Measurements from ENCODE around the gene ITK.
"Not testable (repeated sequence)": the region's sequence is repeated elsewhere in the genome, so short reads cannot be mapped to it uniquely, and the experiment has no call there.

ITK gene

DNA sequence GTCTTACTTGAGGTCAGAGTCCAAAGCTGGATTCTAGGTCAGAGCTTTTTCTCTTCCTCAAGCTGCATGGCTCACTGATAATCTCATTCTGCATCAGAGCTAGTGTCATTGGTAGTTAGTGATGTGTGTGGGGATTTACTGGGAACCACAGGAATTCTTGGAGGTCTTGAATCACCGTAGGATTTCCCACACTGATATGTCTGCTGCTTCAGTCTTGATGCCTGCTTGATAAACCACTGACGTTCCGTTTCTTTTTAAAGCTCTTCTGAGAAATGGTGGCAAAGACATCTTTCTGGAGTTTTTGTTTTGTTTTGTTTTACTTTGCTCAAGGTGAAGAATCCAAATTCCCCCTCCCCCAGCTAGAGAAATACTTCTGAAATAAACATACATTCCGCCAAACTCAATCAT, 13.4 kb upstream of the ITK start:
- in situ Hi-C loops (cut with MboI; ENCODE audit: low sequenced_read_pairs): no loop called here

DNA sequence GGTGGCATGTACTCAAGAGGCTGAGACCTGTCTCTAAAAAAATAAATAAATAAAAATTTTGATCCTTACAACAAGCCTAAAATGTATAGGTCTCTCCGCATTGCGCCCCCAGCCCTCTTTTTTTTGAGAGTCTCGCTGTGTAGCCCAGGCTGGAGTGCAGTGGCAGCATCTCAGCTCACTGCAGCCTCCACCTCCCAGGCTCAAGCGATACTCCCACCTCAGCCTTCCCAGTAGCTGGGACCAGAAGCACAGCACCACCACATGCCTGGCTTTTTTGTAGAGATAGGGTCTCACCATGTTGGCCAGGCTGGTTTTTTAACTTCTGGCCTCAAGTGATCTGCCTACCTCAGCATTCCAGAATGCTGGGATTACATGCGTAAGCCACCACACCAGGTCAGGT, 12.4 kb upstream of the ITK start:
- in situ Hi-C loops (cut with MboI; ENCODE audit: low sequenced_read_pairs): no loop called here

DNA sequence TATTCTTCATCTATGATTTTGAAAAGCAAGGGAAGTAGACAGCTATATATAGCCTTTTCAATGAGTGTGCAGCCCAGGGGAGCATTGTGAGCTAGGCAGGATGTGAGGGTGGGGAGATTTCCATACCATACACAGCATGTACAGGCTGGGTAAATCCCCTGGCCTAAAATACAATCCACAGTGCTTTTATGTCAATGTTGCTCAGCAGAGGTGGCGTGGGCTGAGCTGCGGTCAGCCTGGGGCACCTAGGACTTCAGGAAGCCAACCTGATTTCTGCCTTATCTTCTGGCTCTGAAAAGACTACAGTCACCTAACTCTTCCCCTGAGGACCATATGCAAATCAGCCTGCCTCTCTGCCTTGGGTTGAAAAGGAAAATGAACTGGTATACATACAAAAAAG, 8.2 kb upstream of the ITK start:
- in situ Hi-C loops (cut with MboI; ENCODE audit: low sequenced_read_pairs): no loop called here

DNA sequence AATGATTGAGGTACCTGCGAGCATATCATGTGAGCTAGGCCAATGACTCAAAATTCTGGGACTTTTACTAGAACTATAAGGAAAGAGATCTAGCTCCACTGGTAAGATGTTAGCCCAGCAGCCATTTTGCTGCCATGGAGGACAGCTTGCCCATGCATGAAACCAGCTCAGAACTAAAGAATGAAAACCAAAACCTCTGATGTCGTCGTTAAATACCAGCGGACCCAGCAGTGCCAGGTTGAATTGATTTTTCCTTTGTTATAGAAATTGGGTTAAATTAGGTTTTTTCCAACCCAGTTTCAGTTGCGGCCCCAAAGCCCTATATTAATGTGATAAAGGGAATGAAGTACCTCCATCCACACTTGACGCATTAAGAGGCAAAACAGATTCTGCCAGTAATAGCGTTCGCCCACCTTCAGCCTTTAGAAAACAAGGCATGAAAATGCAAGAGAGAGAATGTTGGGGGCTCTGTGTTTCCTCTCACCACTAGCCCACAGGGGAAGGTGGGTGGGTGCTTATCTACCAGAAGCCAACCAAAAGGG, 5.5 kb upstream of the ITK start:
- in situ Hi-C loops (cut with MboI; ENCODE audit: low sequenced_read_pairs): no loop called here

DNA sequence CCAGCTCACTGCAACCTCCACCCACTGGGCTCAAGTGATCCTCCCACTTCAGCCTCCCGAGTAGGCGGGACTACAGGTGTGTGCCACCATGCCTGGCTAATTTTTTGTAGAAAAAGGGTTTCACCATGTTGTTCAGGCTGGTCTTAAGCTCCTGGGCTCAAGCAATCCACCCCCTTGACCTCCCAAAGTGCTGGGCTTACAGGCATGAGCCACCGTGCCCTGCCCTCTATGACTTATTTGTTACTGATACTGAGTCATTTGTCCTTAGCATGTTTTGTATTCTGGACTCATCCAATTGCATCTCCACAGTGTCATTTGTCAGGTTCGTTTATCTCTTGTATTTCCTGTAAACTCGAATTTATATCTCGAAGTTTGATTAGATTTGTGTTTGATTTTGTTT, 2.7 kb upstream of the ITK start:
- in situ Hi-C loops (cut with MboI; ENCODE audit: low sequenced_read_pairs): no loop called here

DNA sequence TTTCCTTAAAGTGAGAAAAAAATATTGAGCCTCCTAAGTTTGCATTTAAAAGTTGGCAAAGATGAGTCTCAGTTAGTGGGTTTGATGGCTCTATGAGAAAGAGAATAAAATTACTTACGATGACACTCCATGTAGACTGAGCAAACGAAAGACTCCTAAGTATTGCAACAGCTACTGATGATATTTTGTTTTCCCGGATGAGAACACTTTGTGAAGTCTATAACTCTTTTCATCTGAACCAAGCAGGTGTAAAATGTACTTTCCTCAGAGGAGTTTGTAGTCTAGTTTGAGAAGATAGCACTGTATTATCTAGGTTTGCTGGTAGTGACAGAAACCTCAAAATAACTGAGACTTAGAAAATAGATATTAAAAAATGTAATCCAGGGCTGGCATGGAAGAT, 1.7 kb upstream of the ITK start:
- in situ Hi-C loops (cut with MboI; ENCODE audit: low sequenced_read_pairs): no loop called here

DNA sequence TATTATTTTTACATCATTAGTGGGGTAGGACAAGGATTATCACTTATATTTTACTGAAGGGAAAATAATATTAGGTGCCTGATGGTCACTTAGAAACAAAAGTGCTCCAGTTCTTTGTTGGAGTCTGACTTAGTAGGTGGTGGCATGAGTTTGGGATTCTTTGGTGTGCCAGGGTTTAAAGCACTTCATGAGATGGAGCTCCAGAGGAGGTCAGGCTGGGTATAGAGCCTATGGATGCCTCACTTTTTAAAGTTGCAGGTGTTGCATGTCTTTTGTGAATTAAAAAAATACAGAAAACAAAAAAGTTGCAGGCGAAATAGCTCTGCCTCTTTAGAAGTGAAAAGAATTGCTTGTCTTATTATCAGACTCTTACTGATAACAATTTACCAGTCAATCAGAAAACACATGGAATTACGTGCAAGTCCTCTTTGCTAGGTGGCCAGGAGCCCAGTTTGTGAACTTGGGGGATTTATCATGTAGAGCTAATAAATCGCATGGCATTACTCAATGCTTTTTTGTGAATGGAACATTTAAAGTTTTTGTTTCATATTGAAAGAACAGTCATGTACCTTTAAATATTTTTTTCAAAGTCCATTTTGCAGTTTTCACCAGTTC, 1.6 kb downstream of the ITK start:
- in situ Hi-C loops (cut with MboI; ENCODE audit: low sequenced_read_pairs): no loop called here

DNA sequence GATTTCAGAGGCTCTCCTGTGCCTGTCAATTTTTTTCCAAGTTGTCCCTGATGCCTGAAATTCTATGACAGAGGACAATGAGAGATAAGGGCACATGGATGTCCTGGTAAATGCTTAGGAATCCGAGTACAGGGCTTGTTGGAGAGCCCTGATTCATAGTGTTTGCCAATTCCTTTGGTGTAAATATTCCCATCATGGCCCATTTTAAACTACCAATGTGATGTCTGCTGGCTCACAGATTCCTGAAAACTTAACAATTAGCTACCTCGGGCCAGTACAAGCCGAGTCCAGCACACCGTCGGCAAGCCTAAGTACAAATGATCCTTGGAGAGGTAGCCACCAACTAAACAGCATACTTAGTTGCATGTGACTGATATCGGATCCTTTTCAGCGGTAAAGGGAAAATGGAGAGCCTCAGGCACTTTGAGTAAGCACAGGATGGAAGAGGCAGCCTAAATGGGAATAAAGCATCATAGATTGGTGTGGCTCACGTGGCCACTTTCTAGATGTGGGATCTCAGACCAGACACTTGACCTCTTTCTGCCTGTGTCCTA, 3.6 kb downstream of the ITK start:
- in situ Hi-C loops (cut with MboI; ENCODE audit: low sequenced_read_pairs): no loop called here

DNA sequence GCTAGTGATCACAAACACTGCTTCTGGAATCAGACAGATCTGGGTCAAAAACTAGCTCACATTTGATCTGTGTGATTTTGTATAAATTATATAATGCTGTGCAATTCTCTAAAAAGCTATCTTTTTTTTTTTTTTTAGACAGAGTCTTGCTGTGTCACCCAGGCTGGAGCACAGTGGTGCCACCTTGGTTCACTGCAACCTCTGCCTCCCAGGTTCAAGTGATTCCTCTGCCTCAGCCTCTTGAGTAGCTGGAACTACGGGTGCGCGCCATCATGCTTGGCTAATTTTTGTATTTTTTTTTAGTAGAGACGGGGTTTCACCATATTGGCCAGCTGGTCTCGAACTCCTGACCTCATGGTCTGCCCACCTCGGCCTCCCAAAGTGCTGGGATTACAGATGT, 4.5 kb downstream of the ITK start:
- in situ Hi-C loops (cut with MboI; ENCODE audit: low sequenced_read_pairs): not testable (repeated sequence)

DNA sequence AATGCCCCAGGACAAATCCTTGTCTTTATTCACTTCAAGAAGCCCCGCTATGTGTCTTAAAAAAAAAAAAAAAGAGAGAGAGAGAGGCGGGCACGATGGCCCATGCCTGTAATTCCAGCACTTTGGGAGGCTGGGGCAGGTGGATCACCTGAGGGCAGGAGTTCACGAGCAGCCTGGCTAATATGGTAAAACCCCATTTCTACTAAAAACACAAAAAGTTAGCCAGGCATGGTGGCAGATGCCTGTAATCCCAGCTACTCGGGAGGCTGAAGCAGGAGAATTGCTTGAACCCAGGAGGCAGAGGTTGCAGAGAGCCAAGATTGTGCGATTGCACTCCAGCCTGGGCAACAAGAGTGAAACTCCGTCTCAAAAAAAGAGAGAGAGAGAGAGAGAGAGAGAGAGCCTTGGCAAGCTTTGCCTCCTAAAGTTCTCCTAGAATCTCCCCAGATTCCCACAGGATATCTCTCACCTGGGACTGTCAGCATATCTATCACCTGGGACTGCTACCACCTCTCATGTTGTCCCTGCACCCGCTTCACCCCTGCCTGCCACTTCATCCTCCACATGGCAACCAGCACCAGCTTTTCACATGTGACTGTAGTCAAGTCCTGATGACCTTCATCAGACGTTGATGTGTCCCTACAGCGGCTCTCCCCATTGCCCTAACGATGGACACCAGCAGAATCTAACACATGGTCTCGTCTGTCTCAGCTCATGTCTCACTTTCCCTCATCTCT, 5.8 kb downstream of the ITK start:
- in situ Hi-C loops (cut with MboI; ENCODE audit: low sequenced_read_pairs): no loop called here

DNA sequence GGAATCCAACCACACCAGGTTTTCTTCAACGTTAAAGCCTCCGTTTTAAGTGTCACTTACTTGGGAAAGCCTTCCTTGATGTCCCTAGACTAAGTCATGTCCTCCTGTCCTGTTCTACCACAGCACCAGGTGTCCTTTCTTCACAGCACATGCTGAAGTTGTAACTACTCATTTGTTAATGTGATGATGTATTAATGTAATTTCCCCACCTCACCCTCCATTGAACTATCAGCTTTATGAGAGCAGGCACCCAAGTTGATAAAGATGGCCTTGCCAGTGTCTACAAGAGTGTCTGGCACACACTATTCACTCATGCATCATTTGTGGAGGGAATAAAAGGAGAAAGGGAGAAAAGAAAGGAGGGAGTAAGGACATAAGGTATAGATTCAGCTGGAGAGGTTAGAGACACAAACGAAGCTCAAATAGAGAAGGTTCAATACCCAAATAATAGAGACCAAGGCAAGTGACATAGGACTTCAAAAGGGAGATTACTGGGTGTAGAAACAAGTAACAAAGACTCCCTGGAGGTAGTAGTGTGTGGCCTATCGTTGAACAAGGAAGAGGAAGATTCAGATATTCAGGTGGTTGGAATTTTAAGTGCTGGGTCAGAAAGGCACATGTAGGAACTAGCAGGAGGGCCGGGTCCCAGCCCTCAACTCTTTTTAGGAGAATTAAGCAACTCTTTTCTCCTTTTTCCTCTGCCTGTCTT, 6.6 kb downstream of the ITK start:
- in situ Hi-C loops (cut with MboI; ENCODE audit: low sequenced_read_pairs): no loop called here

DNA sequence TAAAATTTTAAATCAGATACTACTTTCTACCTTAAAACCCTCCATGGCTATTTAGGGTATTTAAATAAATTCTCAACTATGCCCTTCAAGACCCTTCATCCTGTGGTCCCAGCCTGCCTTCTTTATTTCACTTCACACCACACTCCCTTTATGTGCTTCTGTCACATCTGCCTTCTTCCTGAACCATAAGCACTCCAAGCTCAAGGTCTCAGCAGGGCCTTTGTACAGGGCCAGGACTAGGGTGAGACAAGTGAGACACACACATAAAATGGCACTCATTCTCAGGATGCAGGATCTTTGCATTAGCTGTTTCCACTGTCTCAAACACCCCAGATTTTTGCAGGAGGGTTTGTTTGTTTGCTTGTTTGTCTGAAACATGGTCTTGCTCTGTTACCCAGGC, 7.6 kb downstream of the ITK start:
- in situ Hi-C loops (cut with MboI; ENCODE audit: low sequenced_read_pairs): no loop called here

DNA sequence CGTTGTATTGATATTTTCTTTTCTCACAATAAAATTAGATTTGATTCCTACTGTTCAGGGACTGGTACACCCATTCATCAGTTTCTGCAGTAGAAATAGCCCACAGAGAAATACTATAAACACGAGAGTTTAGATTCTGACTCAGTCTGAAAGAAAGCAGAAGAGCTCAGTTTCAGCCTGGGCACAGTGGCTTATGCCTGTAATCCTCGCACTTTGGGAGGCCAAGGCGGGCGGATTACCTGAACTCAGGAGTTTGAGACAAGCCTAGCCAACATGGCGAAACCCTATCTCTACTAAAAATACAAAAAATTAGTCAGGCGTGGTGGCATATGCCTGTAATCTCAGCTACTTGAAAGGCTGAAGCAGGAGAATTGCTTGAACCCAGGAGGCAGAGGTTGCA, 8.6 kb downstream of the ITK start:
- in situ Hi-C loops (cut with MboI; ENCODE audit: low sequenced_read_pairs): no loop called here

DNA sequence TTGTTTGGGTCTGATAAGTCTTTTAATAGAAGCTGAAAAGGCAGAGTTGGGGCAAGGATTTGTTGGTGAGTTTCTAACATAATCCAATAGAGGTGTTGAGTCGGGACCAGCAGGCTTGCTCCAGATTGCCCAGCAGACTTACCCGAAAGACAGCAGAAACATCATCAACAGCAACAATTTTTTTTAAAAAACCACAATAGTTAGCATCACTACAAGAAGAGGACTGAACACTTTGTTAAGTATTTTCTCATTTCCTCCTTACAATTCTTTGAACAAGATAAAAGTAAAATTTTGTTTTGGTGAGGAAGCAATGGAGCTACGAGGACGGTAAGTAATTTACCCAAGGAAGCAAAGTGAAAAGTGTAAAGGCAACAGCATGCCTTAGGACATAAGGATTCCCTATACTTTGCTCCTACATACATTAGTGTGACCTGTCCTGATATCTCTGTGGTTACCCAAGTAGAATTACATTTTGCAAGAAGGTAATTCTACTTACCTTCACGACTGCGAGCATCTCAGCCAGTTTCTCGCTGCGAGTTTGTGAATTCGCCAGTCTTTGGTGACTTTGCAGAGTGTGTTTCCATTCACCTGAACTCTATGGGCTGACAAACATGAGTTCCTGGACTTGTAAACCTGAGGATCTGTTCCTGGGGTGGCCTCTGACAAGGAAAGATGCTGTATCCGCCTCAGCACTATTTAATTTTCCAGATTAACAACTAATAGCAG, 13.2 kb downstream of the ITK start:
- in situ Hi-C loops (cut with MboI; ENCODE audit: low sequenced_read_pairs): no loop called here

DNA sequence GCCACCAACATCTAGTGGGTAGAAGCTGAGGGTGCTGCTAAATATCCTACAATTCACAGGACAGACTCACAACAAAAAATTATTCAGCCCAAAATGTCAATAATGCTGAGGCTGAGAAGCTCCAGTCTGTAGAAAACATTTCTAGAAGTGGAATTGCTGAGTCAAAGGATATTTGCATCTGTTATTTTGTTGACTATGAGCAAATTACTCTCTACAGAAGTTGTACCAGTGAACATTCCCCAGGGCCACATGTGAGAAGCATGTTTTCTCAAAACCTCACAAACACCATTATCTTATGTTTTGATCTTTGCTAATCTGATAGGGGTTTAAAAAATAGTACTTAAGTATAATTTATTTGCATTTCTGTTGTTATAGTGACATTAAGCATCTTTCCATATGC, 15.4 kb downstream of the ITK start:
- in situ Hi-C loops (cut with MboI; ENCODE audit: low sequenced_read_pairs): no loop called here

DNA sequence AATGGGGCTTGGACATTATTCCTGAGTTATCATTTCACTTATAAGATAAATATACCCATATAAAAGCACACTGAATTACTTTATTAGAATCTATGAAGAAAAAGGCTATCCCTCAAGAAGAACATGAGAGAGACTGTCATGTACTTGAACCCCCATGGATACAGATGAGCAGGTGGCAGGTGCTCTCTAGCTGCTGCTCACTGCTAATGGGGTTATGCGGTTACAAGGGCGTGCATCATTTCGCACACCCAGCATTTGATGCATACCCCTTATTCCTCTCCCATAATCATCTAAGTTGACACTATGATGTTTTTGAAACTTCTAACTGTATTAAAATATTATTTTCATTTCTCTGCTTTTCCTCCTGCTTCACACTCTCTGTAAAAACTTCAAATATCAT, 16.4 kb downstream of the ITK start:
- in situ Hi-C loops (cut with MboI; ENCODE audit: low sequenced_read_pairs): no loop called here

DNA sequence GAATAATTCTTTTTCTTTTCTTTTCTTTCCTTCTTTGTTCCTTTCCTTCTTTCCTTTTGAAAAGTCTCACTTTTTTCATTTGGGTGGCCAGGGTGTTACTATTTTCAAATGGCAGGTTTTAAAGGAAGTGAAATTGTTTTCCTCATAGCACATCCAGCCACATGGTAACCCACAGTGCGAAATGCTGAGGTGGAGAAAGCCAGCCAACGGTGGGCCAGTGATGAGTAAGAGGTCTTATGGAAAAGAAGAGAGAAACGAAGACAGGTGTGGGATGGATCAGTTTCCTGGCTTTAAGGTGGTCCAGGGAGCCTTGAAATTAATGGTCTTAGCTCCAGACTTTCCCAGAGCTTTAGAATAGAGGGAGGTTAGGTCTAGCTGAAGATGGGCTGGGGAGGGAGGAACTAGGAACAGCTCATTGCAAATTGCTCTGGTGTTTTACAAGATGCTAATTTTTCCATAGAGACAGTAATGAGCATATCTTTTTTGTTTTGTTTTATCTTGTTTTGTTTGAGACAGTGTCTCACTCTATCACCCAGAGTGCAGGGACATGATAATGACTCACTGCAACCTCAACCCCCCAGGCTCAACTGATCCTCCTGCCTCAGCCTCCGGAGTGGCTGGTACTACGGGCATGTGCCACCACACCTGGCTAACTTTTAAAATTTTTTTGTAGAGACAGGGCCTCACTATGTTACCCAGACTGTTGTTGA, 17.8 kb downstream of the ITK start:
- in situ Hi-C loops (cut with MboI; ENCODE audit: low sequenced_read_pairs): no loop called here

DNA sequence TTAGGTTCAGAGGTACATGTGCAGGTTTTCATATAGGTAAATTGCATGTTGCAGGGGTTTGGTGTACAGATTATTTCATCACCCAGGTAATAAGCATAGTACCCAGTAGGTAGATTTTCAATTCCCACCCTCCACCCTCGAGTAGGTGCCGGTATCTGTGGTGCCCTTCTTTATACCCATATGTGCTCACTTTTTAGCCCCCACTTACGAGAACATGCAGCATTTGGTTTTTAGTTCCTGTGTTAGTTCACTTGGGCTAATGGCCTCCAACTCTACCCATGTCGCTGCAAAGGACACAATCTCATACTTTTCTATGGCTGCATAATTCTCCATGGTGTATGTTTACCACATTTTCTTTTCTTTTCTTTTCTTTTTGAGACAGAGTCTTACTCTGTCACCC, 21.2 kb downstream of the ITK start:
- in situ Hi-C loops (cut with MboI; ENCODE audit: low sequenced_read_pairs): no loop called here

DNA sequence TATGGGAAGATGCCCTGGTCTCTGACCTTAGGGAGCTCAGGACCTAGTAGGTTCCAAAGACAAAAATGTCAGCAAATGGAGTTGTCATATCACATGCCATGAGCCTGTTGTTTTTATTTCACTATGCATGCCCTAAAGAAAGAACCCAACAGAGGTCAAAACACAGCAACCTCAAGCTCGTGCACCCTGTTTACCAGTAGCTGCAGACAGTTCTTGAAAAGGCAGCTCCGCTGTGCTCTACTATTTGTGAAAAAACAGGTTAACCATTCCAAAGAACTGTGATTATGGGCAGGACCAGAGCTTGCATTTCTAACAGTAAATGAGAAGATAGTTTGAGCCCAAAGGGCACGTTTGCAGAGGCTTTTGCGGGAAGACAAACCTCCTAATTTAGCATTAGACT, 22.8 kb downstream of the ITK start:
- in situ Hi-C loops (cut with MboI; ENCODE audit: low sequenced_read_pairs): no loop called here

DNA sequence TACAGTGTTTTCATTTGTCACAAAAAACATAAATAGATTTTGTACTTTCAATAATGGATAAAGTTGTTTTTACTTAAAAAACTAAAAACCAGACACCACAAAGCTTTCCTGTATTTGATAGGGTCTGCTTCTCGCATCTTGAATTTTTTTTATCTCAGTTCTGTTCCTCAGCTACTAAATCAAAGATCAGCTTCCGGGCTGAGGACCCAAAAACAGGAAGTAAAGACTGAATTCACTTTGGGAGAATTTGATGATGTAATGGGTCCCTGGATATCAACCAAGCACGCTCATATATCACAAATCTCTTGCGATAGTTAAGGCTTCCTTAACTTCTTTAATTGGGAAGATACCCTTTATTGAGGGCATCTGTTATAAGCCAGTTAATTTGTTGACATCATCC, 24.1 kb downstream of the ITK start:
- in situ Hi-C loops (cut with MboI; ENCODE audit: low sequenced_read_pairs): no loop called here

DNA sequence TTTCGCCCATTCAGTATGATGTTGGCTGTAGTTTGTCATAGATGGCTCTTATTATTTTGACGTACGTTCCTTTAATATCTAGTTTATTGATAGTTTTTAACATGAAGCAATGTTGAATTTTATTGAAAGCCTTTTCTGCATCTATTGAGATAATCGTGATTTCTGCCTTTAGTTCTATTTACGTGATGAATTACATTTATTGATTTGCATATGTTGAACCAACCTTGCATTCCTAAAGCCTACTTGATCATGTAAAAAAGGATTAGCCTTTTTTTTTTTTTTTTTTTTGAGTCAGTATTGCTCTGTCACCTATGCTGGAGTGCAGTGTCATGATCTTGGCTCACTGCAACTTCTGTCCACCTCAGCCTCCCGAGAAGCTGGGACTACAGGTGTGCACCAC, 25.1 kb downstream of the ITK start:
- in situ Hi-C loops (cut with MboI; ENCODE audit: low sequenced_read_pairs): no loop called here
